ENCODE measurements around the gene ANTXR1.

- no peak for TF ChIP-seq CTCF (IDR thresholded peaks at IDR 0.05; ENCODE audit: borderline replicate concordance, extremely low read depth, low read length, poor library complexity, severe bottlenecking)
- TF ChIP-seq EZH2 (IDR thresholded peaks at IDR 0.05; ENCODE audit: borderline replicate concordance, low read depth, low read length, severe bottlenecking) = no peak
These were observed 149.1 kb downstream of the ANTXR1 start for GRCh38 chr2:69162057-69162456.

All from DND-41 (cell line).